ENCODE results near the gene SIGLEC6. TPM values are rescaled to one million over a fixed set of nuclear protein-coding genes. Genes with fewer than 3 reads are reported as not detected.

The SIGLEC6 gene
- total RNA-seq, 1 donor from 2014 or later: 0.91 TPM

- Mint-ChIP-seq H3K36me3 (ENCODE audit: low read depth) (no peaks in the 10 kb centered on the region), H3K27ac (peak overlapping the region; percentile 54), H3K4me3 (no peak overlapping the region), H3K4me1 (peaks cover 14% of the 10 kb centered on the region), H3K9me3 (no peaks in the 10 kb centered on the region), H3K27me3 (peaks cover 28% of the 10 kb centered on the region)
- peak; percentile 32 for DNase-seq
- intact Hi-C loops (cut with micrococcal nuclease): no loop called here
Measured at GRCh38 chr19:51542699-51543098, 11.2 kb upstream of the SIGLEC6 start.

- Mint-ChIP-seq H3K4me1 (peaks cover 5% of the 10 kb centered on the region), H3K27ac (no peak overlapping the region), H3K36me3 (ENCODE audit: low read depth) (no peaks in the 10 kb centered on the region), H3K4me3 (no peak overlapping the region), H3K9me3 (no peaks in the 10 kb centered on the region), H3K27me3 (peaks cover 25% of the 10 kb centered on the region)
- intact Hi-C loops (cut with micrococcal nuclease): no loop called here
- peak; percentile 42 for DNase-seq
Measured at GRCh38 chr19:51541458-51542357, 10.2 kb upstream of the SIGLEC6 start.

GRCh38 chr19:51539821-51540366 is 8.4 kb upstream of the SIGLEC6 start:
- Mint-ChIP-seq H3K36me3 (ENCODE audit: low read depth) (no peaks in the 10 kb centered on the region), H3K9me3 (peaks cover 5% of the 10 kb centered on the region), H3K27me3 (peaks cover 33% of the 10 kb centered on the region), H3K4me3 (no peak overlapping the region), H3K4me1 (no peaks in the 10 kb centered on the region), H3K27ac (no peak overlapping the region)
- intact Hi-C loops (cut with micrococcal nuclease): no loop called here
- DNase-seq: no peak

GRCh38 chr19:51535535-51535934 is 4.1 kb upstream of the SIGLEC6 start:
- no peaks in the 10 kb centered on the region for H3K36me3 Mint-ChIP-seq (ENCODE audit: low read depth)
- H3K27ac Mint-ChIP-seq: no peak overlapping the region
- no peak for DNase-seq
- no peak overlapping the region for H3K4me3 Mint-ChIP-seq
- intact Hi-C loops (cut with micrococcal nuclease): no loop called here
- peaks cover 7% of the 10 kb centered on the region for H3K4me1 Mint-ChIP-seq
- H3K27me3 Mint-ChIP-seq: peaks cover 48% of the 10 kb centered on the region
- peaks cover 5% of the 10 kb centered on the region for H3K9me3 Mint-ChIP-seq

DNA sequence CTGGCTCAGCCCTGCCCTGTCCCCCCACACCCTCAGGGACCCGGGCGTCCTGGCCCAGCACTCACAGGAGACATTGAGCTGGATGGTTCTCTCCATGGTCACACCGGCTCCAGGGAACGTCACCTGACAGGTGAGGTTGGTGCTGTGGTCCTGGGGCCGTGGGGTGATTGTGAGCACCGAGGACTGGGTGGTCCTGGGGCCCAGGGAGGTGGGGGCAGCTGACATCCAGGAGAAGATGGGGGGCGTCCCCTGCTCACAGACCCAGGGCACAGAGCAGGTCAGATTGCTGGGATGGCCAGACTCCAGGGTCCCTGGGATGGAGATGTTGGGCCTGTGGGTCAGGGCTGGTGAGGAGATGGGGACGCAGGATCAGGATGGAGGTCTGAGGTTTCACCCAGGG is 854 bp downstream of the SIGLEC6 start:
- peaks cover 47% of the 10 kb centered on the region for H3K27me3 Mint-ChIP-seq
- no peak for DNase-seq

DNA sequence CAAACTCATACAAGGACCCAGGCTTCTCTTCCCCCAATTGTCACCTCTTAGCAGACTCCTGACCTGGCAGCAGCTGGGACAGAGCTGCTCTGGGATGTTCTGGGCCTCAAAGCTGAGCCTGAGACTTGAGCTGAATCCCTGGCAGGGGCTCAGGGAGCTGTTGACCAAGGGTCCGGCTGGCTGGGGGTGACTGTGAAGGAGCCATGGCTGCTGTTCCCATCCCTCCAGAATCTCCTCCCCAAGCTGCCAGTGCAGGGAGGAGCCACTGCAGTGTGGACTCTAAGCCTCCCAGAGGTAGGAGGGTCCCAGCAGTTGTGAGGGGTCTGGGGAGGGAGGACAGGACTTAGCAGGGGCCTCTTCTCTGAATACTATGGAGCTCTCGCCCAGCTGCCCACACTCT is 2.2 kb downstream of the SIGLEC6 start:
- intact Hi-C loops (cut with micrococcal nuclease): no loop called here
- no peak overlapping the region for H3K4me3 Mint-ChIP-seq
- H3K36me3 Mint-ChIP-seq (ENCODE audit: low read depth): no peaks in the 10 kb centered on the region
- peaks cover 37% of the 10 kb centered on the region for H3K27me3 Mint-ChIP-seq
- no peak overlapping the region for H3K27ac Mint-ChIP-seq
- H3K9me3 Mint-ChIP-seq: no peaks in the 10 kb centered on the region
- DNase-seq: no peak
- peaks cover 7% of the 10 kb centered on the region for H3K4me1 Mint-ChIP-seq

More for the DNA sequence above, 854 bp downstream of the SIGLEC6 start:
- no peak overlapping the region for H3K27ac Mint-ChIP-seq
- intact Hi-C loops (cut with micrococcal nuclease): no loop called here
- H3K9me3 Mint-ChIP-seq: peaks cover 2% of the 10 kb centered on the region
- H3K4me3 Mint-ChIP-seq: no peak overlapping the region
- H3K4me1 Mint-ChIP-seq: peaks cover 7% of the 10 kb centered on the region
- H3K36me3 Mint-ChIP-seq (ENCODE audit: low read depth): no peaks in the 10 kb centered on the region

GRCh38 chr19:51525651-51526050 is 5.8 kb downstream of the SIGLEC6 start:
- DNase-seq: no peak
- Mint-ChIP-seq H3K4me1 (peaks cover 6% of the 10 kb centered on the region), H3K4me3 (no peak overlapping the region), H3K27me3 (peaks cover 27% of the 10 kb centered on the region), H3K9me3 (no peaks in the 10 kb centered on the region), H3K27ac (no peak overlapping the region), H3K36me3 (ENCODE audit: low read depth) (no peaks in the 10 kb centered on the region)
- intact Hi-C loops (cut with micrococcal nuclease): no loop called here

DNA sequence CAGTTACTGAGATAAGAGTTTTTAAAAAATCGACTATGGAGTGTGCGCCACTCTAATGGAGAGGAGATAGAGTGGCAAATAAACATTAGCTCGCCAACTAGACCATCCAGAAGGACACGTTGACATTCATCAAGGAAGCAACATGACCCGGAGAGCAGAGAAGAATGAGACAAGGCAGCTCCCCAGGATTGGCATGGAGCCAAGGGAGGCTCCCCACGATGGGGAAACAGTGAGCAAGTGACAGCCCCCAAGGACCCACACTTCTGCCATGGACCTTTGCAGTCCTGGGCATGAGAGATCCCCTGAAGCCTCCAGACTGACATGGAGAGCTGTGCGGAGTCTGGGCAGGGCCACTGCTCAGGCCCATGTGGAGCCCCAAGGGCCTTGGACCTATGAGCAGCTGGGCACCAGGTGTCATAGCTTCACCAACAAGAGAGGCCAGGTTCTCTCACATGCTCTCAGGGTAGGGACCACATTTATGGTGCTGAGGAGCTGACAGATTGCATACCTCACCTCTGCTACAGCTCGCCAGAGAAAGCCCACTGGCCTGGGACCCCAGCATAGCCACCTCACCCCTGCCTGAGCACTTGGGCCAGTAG is 6.7 kb downstream of the SIGLEC6 start:
- DNase-seq: no peak
- peaks cover 27% of the 10 kb centered on the region for H3K27me3 Mint-ChIP-seq

DNA sequence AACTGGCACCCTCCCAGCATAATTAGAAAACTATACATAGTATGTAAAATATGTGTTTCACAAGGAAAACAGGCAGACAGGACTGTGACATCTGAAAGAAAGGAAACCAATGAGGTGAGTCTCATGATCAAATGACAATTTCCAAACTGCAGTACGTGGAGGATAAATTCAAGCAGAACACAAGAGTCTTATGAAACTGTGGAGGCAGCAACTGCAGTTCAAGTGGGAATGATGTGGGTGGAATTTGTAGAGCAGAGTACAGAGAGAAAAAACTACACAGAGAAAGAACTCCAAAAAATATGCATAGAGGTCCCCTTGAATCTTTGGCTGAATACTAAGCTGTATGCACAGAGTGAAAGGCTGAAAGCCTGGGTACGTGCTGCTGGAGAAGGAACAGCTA is 9.7 kb downstream of the SIGLEC6 start:
- Mint-ChIP-seq H3K27ac (no peak overlapping the region), H3K4me3 (no peak overlapping the region), H3K27me3 (peaks cover 22% of the 10 kb centered on the region), H3K36me3 (ENCODE audit: low read depth) (no peaks in the 10 kb centered on the region), H3K9me3 (no peaks in the 10 kb centered on the region), H3K4me1 (peaks cover 12% of the 10 kb centered on the region)
- intact Hi-C loops (cut with micrococcal nuclease): no loop called here
- DNase-seq: no peak

More for the DNA sequence above, 6.7 kb downstream of the SIGLEC6 start:
- no peaks in the 10 kb centered on the region for H3K36me3 Mint-ChIP-seq (ENCODE audit: low read depth)
- intact Hi-C loops (cut with micrococcal nuclease): no loop called here
- no peak overlapping the region for H3K4me3 Mint-ChIP-seq
- H3K4me1 Mint-ChIP-seq: peaks cover 6% of the 10 kb centered on the region
- H3K27ac Mint-ChIP-seq: no peak overlapping the region
- no peaks in the 10 kb centered on the region for H3K9me3 Mint-ChIP-seq

DNA sequence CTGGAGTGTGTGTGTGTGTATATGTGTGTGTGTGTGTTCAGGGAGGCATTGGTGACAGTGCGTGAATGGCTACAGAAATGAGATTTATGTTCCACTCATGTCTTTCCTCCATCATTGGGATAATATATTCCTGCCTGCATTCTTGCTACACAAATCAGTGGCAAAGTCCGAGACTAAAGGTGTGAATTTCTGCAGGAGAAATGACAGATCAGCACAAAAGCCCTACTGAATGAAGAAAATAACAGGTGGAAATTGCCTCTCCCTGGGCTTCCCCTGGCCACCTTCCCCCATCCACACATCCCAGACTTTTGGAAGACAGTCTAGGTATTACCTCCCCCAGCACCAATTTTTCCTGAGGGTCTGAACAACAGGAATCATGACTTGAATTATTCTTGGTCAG is 10.1 kb downstream of the SIGLEC6 start:
- H3K36me3 Mint-ChIP-seq (ENCODE audit: low read depth): no peaks in the 10 kb centered on the region
- DNase-seq: no peak
- no peak overlapping the region for H3K4me3 Mint-ChIP-seq
- H3K4me1 Mint-ChIP-seq: peaks cover 12% of the 10 kb centered on the region
- no peaks in the 10 kb centered on the region for H3K9me3 Mint-ChIP-seq
- H3K27ac Mint-ChIP-seq: no peak overlapping the region
- H3K27me3 Mint-ChIP-seq: peaks cover 22% of the 10 kb centered on the region
- intact Hi-C loops (cut with micrococcal nuclease): no loop called here

DNA sequence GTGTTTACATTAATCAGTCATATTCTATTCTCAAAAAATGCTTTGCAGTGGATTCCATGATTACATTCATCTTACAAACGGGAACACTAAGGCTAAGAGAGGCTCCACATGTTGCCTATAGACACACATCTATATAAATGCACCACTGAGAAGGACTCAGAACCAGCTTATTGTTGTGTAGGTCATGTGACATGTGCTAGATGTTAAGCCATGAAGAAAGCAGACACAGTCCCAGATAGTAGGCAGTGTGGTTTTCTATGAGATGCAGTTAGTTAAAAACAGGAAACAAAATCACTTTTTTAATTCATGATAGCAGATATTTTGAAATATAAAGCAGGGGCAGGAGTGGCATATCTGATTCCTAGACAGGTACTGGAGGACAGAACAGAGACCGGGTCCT is 10.7 kb downstream of the SIGLEC6 start:
- intact Hi-C loops (cut with micrococcal nuclease): no loop called here
- no peak overlapping the region for H3K4me3 Mint-ChIP-seq
- no peaks in the 10 kb centered on the region for H3K36me3 Mint-ChIP-seq (ENCODE audit: low read depth)
- H3K4me1 Mint-ChIP-seq: peaks cover 12% of the 10 kb centered on the region
- H3K27ac Mint-ChIP-seq: no peak overlapping the region
- no peak for DNase-seq
- H3K9me3 Mint-ChIP-seq: no peaks in the 10 kb centered on the region
- peaks cover 20% of the 10 kb centered on the region for H3K27me3 Mint-ChIP-seq

DNA sequence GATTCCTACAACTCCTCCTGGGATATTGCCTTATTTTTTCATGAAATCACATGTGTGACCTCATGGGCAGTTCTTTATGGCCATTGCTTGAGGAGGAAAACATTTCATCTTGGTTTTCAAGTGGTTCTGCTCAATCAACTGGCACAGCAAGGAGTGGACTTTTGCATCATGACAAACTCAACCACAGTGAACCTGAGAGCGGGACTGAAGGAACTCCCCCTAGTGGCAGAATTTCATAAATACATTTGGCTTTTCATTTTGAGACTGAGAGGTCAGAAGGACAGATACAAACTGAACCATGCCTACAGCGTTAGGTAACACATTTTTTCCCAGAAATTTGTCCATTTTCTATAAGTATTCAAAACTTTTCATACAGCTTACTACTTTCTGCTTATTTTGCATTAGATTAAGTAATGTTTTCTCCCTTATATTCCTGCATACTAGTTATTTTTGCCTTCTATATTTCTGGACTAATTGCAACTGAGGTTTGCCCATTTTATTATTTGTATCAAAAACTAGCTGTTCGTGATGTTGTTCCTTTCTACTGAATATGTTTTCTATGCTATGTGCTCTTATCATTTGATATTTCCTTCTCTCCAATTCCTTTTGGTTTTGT is 16.5 kb downstream of the SIGLEC6 start:
- no peaks in the 10 kb centered on the region for H3K36me3 Mint-ChIP-seq (ENCODE audit: low read depth)
- peaks cover 27% of the 10 kb centered on the region for H3K27me3 Mint-ChIP-seq

GRCh38 chr19:51513968-51514367 is 17.5 kb downstream of the SIGLEC6 start:
- Mint-ChIP-seq H3K4me3 (no peak overlapping the region), H3K36me3 (ENCODE audit: low read depth) (no peaks in the 10 kb centered on the region), H3K27me3 (peaks cover 27% of the 10 kb centered on the region), H3K9me3 (no peaks in the 10 kb centered on the region), H3K27ac (no peak overlapping the region), H3K4me1 (peaks cover 14% of the 10 kb centered on the region)
- intact Hi-C loops (cut with micrococcal nuclease): loop anchor here (2.0 kb wide), 1 partner anchor 65 kb away; no protein-coding TSS in a partner anchor
- DNase-seq: no peak

More for the DNA sequence above, 16.5 kb downstream of the SIGLEC6 start:
- peak; percentile 79 for DNase-seq
- Mint-ChIP-seq H3K9me3 (no peaks in the 10 kb centered on the region), H3K27ac (no peak overlapping the region), H3K4me3 (no peak overlapping the region), H3K4me1 (peaks cover 14% of the 10 kb centered on the region)
- intact Hi-C loops (cut with micrococcal nuclease): loop anchor here (1.0 to 2.0 kb wide), 2 partner anchors 42 to 66 kb away; no protein-coding TSS in a partner anchor

DNA sequence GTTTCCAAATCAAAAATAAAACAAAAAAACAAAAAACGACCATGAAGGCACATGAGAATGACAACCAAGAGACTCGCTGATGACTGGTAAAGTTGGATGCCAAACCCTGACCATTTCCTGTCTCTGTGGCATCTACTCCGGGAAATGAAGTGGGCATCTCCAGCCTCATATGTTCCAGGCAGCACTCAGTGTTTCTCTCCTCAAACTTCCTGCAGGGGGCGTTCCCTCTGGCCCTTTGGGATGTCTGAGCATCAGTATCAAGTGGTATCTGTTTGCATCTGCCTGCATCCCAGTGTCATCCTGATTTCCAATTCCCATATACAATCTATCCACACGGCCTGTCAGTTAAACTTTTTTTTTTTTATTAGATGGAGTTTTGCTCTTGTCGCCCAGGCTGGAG is 20.1 kb downstream of the SIGLEC6 start:
- H3K27me3 Mint-ChIP-seq: peaks cover 25% of the 10 kb centered on the region
- intact Hi-C loops (cut with micrococcal nuclease): no loop called here
- H3K9me3 Mint-ChIP-seq: no peaks in the 10 kb centered on the region
- no peak overlapping the region for H3K4me3 Mint-ChIP-seq
- peaks cover 9% of the 10 kb centered on the region for H3K4me1 Mint-ChIP-seq
- H3K27ac Mint-ChIP-seq: no peak overlapping the region
- H3K36me3 Mint-ChIP-seq (ENCODE audit: low read depth): no peaks in the 10 kb centered on the region
- DNase-seq: no peak
